HG03520 (cell line): Measurements from ENCODE around the gene GMPR.

ENCODE experiments used
- ATAC-seq: cut with Tn5 transposase; IDR thresholded peaks from one replicate; pipeline ENCODE4 v1.9.1; 2021; ENCODE audit warnings: mild to moderate bottlenecking, moderate library complexity; ENCODE audit not compliant: unreplicated experiment

Gene GMPR

DNA sequence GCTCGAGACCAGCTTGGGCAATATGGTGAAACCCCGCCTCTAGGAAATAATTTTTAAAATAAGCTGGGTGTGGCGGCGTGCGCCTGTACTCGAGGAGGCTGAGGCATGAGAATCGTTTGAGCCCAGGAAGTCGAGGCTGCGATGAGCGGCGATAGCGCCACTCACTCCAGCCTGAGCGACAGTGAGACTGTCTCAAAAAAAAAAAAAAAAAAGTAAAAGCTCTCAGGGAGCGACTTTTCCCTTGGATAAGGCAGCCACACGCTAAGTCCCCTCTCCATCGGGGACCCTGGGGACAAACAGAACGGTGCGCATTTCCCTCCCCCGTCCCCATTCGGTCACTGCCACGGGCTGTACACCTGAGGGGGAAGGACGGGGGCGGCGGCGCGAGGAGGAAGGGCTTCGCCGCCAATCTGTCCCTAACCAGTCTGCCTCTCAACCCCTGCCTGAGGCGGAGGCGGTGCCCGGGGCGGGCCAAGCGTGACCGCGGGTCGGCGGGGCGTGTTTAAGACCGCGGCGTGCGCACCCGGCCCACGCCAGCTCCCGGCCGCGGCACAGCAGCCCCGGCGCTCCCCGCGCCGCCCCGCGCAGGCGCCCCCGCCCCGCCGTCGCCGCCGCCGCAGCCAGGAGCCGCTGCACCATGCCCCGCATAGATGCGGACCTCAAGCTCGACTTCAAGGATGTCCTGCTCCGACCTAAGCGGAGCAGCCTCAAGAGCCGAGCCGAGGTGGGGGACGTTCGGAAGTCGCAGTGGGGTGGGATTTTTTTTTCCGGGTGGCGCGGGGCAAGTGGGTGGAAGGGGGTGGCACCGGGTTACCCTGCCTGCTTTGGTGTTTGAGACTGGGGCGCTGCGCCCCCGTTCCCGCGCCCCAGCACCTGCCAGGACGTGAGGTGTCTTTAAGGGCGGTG lies at the start of gene GMPR:
TSS of gene GMPR (plus strand) at position 531 of the 906 bp plus-strand sequence. CDS start at position 638, 107 bp downstream.
- peak; percentile 66 for ATAC-seq

DNA sequence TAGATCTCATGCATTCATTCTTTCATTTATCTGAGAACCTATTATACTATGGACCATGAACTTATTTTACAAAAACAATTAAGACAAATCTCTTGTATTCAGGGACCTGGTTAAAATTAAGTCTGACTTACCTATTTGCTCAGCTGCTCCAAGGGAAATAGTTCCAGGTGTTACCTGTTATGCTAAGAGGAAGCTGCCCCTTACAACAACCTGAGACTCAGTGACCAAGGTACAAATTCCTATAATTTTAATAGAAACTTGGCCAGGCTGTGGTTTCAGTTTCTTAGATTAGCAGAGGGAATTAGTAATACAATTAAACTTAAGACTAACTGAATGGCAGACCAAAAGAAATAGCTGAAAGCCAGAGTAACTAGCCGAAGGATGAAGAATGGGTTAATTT lies 48.2 kb upstream of the GMPR start:
- ATAC-seq = no peak

DNA sequence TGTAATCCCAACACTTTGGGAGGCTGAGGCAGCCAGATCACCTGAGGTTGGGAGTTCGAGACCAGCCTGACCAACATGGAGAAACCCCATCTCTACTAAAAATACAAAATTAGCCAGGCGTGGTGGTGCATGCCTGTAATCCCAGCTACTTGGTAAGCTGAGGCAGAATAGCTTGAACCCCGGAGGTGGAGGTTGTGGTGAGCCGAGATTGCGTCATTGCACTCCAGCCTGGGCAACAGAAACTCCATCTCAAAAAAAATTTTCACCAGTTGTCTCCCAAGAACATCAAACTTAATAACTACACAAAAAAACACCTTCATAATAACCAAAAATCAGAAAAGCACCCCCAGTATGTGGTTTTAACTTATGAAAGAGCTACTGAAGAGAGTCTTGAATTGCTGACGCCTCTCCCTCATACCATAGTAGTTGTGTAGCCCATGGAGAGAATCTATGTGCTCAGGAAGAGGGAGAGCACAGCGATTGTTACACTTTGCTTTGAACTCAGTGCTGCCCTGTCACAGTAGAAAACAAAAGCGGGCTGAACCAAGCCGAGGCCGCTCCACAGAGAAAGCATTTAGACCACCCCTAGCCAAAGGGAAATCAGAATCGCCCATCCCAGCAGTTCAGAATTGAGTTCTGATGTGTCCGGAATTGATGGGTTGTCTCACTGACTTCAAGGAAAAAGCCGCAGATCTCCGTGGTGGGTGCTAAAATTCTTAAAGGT lies 42.0 kb upstream of the GMPR start:
- no peak for ATAC-seq

DNA sequence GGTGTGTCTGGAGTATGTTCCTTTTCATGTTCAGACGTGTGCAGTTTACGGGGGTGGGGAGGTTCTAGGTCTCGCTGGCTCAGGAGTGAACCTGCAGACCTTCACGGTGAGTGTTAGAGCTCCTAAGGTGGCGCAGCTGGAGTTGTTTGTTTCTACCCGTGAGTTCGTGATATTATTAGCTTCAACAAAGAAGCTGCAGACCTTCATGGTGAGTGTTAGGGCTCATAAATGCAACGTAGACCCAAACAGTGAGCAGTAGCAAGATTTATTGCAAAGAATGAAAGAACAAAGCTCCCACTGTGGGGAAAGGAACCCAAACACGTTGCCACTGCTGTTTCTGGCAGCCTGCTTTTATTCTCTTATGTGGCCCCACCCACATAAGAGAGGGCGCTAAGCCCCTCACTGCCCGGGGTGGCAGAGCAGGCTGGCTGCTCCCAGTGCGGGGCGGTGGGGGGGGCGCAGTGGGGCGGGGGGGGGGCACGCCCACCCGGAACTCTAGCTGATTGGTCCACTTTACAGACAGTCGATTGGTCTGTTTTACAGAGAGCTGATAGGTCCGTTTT lies 41.3 kb upstream of the GMPR start:
- no peak for ATAC-seq

DNA sequence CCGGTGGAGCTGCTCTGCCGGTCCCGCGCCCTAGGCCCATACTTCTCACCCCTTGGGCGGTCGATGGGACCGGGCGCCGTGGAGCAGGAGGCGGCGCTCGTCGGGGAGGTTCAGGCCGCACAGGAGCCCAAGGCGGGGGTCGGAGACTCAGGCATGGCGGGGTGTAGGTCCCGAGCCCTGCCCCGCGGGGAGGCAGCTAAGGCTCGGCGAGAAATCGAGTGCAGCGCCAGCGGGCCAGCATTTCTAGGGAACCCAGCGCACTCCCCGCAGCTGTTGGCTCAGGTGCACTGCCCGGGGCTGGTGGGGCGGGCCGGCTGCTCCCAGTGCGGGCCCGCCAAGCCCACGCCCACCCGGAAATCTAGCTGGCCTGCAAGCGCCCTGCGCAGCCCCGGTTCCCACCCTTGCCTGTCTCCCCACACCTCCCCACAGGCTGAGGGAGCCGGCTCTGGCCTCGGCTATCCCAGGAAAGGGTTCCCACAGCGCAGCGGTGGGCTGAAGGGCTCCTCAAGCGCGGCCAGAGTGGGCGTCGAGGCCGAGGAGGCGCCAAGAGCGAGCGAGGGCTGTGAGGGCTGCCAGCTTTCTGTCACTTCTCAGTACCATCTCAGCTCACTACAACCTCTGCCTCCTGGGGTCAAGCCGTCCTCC lies 40.2 kb upstream of the GMPR start:
- no peak for ATAC-seq

DNA sequence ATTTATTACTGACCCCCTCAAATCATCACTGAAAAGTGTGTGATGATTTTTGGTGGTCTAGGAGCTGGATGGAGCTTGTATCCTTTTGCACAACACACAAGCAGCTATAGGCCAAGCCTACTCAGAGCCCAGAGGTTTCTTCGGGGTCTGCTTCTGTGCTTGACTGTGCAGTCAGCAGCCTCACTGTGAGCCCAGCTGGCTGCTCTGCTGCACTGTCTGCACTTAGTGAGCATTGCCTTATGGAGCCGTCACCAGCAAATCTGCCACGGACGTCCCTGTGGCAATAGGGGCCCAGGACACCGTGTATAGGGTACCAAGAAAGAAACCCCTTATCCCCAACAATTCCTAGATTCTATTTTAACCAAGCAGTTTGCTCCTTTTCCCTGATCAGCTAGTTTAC lies 38.6 kb upstream of the GMPR start:
- no peak for ATAC-seq

DNA sequence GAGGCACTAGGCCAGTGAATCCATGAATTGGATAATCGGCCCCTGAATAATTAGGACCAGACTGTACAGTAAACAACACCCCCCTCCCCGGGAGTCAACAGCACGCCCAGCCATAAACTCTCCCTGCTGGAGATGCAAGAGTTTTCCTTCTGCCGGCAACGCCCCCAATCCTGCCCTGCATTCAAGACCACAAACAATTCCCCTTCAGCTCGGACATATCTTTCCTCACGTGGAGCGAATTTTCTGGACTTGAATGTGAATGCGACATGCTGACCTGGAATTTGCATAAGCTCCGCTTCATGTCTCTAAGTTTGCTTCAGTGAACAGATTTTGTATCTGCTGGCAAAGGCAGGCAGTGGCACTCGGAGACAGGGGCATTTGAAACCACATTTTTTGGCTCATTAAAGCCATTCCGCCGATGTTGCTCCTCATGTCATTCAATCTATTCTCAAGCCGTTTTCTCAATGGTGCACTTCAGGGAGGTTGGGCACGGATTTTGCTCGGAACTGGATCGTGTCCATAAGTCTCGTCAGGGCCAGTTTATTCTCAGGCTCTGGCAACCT lies 38.0 kb upstream of the GMPR start:
- no peak for ATAC-seq

DNA sequence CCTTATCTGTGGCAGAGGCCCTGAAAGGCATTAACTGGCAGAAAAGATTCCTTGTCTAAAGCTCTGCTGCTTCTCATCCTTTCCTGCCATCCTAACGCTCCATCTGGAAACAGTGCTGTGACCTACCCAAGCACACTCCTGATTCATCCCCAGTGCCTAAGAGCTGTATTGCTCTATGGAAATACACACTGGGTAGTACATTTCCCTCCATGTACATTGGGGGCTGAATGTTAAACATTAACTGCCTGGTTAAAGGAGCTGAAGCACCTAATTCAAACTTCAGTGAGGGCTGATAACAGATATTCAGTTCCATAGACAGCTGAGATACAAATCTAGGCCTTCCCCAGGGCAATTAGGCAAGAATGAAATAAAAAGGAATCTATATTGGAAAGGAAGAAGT lies 36.7 kb upstream of the GMPR start:
- no peak for ATAC-seq

DNA sequence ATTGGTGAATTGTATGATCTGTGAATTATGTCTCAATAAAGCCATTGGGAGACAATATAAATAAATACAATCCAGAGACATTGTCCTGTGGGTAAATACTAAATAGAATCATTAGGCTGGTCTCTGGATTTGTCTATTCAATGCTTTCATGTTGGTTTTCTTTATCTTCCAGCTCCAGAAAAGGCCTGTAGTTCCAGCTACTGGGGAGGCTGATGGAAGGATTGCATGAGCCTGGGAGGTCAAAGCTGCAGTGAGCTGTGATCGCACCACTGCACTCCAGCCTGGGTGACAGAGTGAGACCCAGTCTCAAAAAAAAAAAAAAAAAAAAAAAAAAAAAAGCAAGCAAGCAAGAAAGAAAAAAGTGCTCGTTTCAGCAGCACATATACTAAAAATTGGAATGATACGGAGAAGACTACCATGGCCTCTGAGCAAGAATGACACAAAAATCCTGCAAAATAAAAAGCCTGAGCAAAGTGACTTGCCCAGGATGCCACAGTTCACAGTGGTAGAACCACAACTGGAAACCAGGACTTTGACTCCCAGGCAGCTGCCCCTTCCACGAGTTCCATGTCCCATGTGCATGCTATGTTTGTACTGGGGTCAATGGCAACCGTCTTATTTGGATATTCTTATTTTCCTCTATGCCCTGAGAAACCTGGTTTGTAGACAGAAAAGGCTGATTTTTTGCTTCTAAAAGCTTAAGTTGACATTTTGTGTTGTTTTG lies 33.6 kb upstream of the GMPR start:
- peak; percentile 10 for ATAC-seq

DNA sequence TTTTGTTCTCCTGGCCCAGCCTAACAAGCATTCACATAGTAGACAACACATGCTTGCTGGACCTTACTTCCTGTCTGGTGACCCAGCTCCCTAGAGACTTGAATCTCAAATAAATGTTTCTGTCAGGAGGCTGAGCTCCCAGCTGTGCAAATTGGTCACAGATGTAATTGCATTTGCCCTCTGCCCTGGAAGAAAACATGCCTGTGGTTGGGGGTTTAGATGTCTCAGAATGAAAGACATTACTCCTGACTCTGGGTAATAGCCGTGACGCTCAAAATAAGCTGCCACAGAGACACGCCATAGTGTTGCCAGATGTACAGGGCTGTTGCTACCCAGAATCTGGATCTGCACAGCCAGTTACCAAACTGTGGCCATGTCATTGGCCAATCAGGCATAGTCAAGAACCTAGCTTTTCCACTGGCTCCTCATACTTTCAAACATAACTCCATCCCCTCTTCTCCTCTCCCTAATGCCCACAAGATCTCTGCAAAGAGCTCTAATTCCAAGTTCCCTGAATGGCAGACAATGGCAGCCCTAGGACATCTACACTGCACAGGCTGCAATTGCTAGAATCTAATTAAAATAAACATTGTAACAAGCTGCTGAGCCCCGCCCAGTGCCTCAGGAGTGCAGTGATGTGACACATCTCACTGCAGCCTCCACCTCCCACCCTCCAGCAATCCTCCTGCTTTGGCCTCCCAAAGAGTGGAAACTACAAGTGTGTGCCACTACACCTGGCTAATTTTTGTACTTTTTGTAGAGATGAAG lies 32.8 kb upstream of the GMPR start:
- ATAC-seq = peak; percentile 87

DNA sequence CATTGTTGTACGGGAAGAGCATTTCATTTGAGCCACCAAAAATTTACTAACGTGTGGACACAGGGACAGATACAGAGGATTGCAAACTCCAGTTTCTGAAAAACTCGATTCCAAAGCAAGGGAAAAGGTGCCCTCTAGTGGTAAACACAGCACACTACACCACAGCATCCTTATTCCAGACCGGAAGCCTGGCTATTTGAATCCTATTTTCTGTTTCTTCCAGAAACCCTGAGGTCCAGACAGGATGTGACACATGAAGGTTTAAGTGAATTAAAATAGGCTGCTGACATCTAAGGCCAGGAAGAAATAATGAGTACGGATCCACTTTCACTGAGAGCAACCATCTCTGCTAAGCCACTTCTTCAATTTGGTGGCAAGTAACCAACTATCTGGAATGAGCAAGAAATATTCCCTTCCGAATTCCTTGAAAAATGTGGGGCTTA lies 31.8 kb upstream of the GMPR start:
- no peak for ATAC-seq

DNA sequence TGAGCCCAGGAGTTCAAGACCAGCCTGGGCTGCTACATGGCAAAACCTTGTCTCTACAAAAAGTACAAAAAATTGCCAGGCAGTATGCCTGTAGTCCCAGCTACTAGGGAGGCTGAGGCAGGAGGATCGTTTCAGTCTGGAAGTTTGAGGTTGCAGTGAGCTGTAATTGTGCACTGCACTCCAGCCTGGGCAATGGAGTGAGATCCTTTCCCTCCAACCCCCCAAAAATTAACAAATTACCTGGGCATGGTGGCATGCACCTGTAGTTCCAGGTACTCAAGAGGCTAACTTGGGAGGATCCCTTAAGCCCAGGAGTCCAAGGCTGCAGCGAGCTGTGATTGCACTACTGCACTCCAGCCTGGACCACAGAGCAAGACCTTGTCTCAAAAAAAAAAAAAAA lies 29.4 kb upstream of the GMPR start:
- ATAC-seq = no peak

DNA sequence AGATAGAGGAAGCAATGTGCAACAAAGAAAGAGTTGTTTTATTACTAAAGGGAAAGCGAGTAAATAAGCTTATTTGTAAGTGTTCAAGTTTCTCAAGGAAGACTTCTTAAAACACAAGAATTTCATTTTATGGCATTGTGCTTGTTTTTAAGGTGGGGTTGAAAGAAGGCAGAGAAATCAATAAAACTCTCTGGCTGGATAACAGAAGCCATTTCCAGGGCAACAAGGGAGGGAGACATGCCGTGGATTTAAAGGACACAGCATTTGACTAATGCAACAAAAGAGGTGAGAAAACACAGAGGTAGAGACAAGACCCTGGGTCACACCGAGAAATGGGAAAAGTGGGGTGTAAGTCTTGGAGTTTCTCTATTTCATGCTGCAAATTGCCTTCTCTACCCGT lies 28.8 kb upstream of the GMPR start:
- no peak for ATAC-seq

DNA sequence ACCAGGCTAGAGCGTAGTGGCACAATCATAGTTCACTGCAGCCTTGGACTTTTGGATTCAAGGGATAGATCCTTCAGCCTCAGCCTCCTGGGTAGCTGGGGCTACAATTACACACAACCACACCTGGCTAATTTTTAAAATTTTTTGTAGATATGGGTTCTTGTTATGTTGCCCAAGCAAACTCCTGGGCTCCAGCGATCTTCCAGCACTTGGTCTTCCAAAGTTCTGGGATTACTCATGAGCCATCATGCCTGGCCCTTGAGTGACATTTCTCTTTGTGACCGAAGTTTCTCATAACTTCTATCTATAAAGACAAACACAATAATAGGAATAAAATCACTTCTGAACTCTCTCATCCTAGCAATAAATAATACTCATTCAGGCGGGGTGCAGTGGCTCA lies 26.1 kb upstream of the GMPR start:
- ATAC-seq = no peak

DNA sequence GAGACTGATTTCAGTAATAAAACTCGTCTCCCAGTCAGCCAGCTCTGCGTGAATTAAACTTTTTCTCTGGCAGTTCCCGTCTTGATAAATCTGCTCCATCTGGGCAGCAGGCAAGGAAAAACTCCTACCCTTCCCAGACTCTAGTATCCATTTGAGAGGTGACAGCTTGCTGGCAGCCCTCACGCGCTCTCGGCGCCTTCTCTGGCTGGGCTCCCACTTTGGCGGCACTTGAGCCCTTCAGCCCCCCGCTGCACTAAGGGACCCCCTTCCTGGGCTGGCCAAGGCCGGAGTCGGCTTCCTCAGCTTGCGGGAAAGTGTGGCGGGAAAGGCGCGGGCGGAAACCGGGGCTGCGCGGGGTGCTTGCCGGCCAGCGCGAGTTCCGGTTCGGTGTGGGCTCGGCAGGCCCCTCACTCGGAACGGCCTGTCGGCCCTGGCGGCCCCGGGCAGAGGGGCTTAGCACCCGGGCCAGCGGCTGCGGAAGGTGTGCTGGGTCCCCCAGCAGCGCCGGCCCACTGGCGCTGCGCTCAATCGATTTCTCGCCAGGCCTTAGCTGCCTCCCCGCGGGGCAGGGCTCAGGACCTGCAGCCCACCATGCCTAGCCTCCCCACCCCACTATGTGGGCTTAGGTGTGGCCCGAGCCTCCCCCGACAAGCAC lies 21.8 kb upstream of the GMPR start:
- no peak for ATAC-seq

DNA sequence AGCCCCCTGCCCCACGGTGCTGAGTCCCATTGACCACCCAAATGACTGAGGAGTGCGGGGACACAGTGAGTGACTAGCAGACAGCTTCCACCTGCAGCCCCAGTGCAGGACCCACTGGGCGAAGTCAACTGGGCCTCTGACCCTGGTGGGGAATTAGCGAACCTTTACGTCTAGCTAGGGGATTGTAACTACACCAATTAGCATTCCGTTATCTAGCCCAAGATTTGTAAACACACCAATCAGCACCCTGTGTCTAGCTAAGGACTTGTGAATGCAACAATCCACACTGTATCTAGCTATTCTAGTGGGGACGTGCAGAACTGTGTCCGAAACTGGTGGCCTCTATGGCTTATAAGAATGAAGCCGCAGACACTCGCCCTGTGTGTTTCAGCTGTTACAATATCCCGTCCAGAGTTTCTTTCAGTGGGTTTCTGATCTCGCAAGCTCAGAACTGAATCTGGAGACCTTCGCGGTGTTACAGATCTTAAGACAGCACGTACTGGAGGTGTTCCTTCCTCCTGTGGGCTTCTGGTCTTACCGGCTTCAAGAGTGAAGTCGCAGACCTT lies 21.1 kb upstream of the GMPR start:
- no peak for ATAC-seq

DNA sequence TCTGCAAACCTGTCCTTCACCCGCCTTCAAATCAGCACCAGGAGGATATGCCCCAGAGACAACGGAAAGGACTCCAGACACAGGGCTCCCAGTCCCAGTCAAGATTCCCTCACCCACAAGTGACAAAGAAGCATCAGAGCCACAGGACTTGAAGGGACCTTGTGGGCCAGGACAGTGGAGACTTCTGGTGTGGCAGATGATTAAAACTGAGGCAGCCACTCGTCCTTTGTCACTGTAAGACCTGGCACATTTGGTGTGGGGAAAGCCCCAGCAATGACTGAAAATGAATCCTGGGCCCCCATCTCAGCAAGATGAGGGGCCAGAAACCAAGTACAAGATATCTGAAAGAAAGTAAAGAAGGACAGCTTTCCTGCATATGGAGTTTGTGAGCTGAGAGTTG lies 15.6 kb upstream of the GMPR start:
- no peak for ATAC-seq

DNA sequence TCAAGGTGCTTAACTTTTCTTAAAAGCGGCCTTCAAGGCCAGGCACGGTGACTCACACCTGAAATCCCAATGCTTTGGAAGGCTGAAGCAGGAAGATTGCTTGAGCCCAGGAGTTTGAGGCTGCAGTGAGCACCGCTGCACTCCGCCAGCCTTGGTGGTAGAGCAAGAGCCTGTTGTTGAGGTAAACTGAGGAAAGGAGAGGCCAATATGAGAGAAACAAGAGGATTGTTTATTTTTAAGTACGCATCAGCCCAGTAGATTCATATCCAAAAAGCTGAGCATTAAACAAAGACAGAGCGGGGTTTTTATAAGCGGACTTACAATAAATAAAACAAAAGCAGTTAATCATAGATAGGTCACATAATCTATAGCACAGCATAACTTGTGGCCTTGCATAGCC lies 15.0 kb upstream of the GMPR start:
- no peak for ATAC-seq

DNA sequence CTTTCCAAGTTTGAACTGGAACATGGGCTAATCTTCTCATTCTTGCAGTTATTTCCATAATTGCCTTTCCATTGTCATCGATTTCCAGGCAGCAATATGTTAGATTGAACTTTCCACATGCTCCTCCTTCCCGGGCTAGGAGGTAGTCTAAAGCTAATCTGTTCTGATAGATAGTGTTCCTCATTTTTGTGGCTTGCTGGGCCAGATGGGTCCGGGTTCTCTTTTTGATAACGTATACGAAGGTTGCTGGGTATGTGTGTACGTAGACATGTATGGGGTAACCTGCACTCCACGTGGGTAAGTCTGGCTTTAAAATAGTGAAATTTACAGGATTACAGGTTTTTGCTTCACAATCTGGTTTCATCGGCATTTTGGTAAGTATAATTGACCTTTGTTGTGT lies 14.0 kb upstream of the GMPR start:
- ATAC-seq = no peak
